IMR-90 (cell line): ENCODE results near the gene KRT10. TPM values are rescaled to one million over a fixed set of nuclear protein-coding genes. Genes with fewer than 3 reads are reported as not detected.

ENCODE experiments used
- ATAC-seq: fragments of 200-7000 bp; cut with Tn5 transposase; 2 replicates; pipeline ENCODE4 v1.9.1; 2020; ENCODE audit warnings: low read depth, mild to moderate bottlenecking, moderate library complexity
- BruUV-seq: library from RNA; stranded (reverse); fragments of 400-500 nt; replicated peaks from 2 replicates; lab custom pipeline; 2021; lab: Mats Ljungman, UMichigan
- CTCF ChIA-PET: fragments of 300-600 bp; formaldehyde crosslinking; extraction: SDS; loops from one replicate; lab custom pipeline; 2021; ENCODE audit warnings: antibody characterized with exemption; lab: Yijun Ruan, JAX
- POLR2A ChIA-PET: fragments of 300-600 bp; sonication (Branson Sonifier 250); formaldehyde crosslinking; loops from one replicate; lab custom pipeline; 2022; ENCODE audit warnings: antibody characterized with exemption; ENCODE audit not compliant: unreplicated experiment; lab: Charles Lee
- DNase-seq: peaks from one replicate; pipeline ENCODE4 v3.0.0; 2013
- H2AFZ ChIP-seq: replicated peaks from 2 replicates; pipeline ENCODE3; 2013; ENCODE audit warnings: low read length, mild to moderate bottlenecking; ENCODE audit not compliant: poor library complexity
- H2AK5ac ChIP-seq: 2 replicates; pipeline ENCODE4 v1.6.1; 2013; ENCODE audit warnings: low read depth, low read length, inconsistent platforms
- H2AK9ac ChIP-seq: replicated peaks from 2 replicates; pipeline ENCODE3; 2013; ENCODE audit warnings: mild to moderate bottlenecking, low read depth, low read length, moderate library complexity; ENCODE audit not compliant: poor library complexity
- H2BK120ac ChIP-seq: 2 replicates; pipeline ENCODE4 v1.6.1; 2013; ENCODE audit warnings: low read depth, low read length, inconsistent platforms
- H2BK15ac ChIP-seq: 3 replicates; pipeline ENCODE4 v1.6.1; 2013; ENCODE audit warnings: low read depth, low read length, inconsistent platforms
- H2BK20ac ChIP-seq: 2 replicates; pipeline ENCODE4 v1.6.1; 2013; ENCODE audit warnings: low read depth, mild to moderate bottlenecking, inconsistent platforms, low read length, moderate library complexity
- H2BK5ac ChIP-seq: 2 replicates; pipeline ENCODE4 v1.6.1; 2013; ENCODE audit warnings: mild to moderate bottlenecking, low read depth, low read length, inconsistent platforms; ENCODE audit not compliant: poor library complexity, severe bottlenecking
- H3K14ac ChIP-seq: replicated peaks from 2 replicates; pipeline ENCODE4 v1.6.1; 2013; ENCODE audit warnings: low read depth, low read length, inconsistent platforms
- H3K18ac ChIP-seq: 2 replicates; pipeline ENCODE4 v1.6.1; 2013; ENCODE audit warnings: low read depth, low read length, control low read depth
- H3K23ac ChIP-seq: 2 replicates; pipeline ENCODE4 v1.6.1; 2013; ENCODE audit warnings: low read depth, low read length, inconsistent platforms
- H3K27ac ChIP-seq: 2 replicates; pipeline ENCODE4 v1.5.1; 2013; ENCODE audit warnings: mild to moderate bottlenecking, control low read depth, low read length; ENCODE audit not compliant: insufficient read depth
- H3K27me3 ChIP-seq: 2 replicates; pipeline ENCODE4 v1.6.1; 2013; ENCODE audit warnings: low read length; ENCODE audit not compliant: control insufficient read depth, insufficient read depth
- H3K36me3 ChIP-seq: 2 replicates; pipeline ENCODE4 v1.6.1; 2013; ENCODE audit warnings: low read length, mixed read lengths; ENCODE audit not compliant: control insufficient read depth, insufficient read depth
- H3K4ac ChIP-seq: 2 replicates; pipeline ENCODE4 v1.6.1; 2013; ENCODE audit warnings: low read depth, low read length, inconsistent platforms
- H3K4me1 ChIP-seq: 2 replicates; pipeline ENCODE4 v1.6.1; 2013; ENCODE audit warnings: low read length, mixed read lengths; ENCODE audit not compliant: control insufficient read depth, insufficient read depth
- H3K4me2 ChIP-seq: 2 replicates; pipeline ENCODE4 v1.6.1; 2013; ENCODE audit warnings: low read depth, mild to moderate bottlenecking, control low read depth, low read length, moderate library complexity
- H3K4me3 ChIP-seq: 2 replicates; pipeline ENCODE4 v1.5.1; 2013; ENCODE audit warnings: low read depth, mild to moderate bottlenecking, control low read depth, low read length, moderate library complexity; ENCODE audit not compliant: insufficient read depth
- H3K56ac ChIP-seq: 2 replicates; pipeline ENCODE4 v1.6.1; 2013; ENCODE audit warnings: low read length, inconsistent platforms; ENCODE audit not compliant: insufficient read depth; ENCODE audit errors: extremely low read depth
- H3K79me1 ChIP-seq, 2 experiments: 2 replicates each; pipeline ENCODE4 v1.6.1; 2013; ENCODE audit warnings: low read length in 2 of 2, inconsistent platforms in 1 of 2, low read depth in 1 of 2
- H3K9ac ChIP-seq: 2 replicates; pipeline ENCODE4 v1.6.1; 2013; ENCODE audit warnings: low read depth, low read length, control low read depth
- H3K9me1 ChIP-seq: 2 replicates; pipeline ENCODE4 v1.6.1; 2013; ENCODE audit warnings: low read length, inconsistent platforms; ENCODE audit not compliant: insufficient read depth
- H3K9me3 ChIP-seq: 2 replicates; pipeline ENCODE4 v1.6.1; 2013; ENCODE audit warnings: low read length; ENCODE audit not compliant: control insufficient read depth, insufficient read depth
- H4K20me1 ChIP-seq: 2 replicates; pipeline ENCODE4 v1.6.1; 2013; ENCODE audit warnings: low read length, inconsistent platforms; ENCODE audit not compliant: insufficient read depth
- H4K5ac ChIP-seq: 2 replicates; pipeline ENCODE4 v1.6.1; 2013; ENCODE audit warnings: mild to moderate bottlenecking, low read depth, low read length, control low read depth
- H4K8ac ChIP-seq, 2 experiments: 2 replicates each; pipeline ENCODE4 v1.6.1; 2013; ENCODE audit warnings: low read depth in 2 of 2, low read length in 2 of 2, control low read depth in 1 of 2, inconsistent platforms in 1 of 2
- H4K91ac ChIP-seq: 2 replicates; pipeline ENCODE4 v1.6.1; 2013; ENCODE audit warnings: low read depth, low read length, inconsistent platforms; ENCODE audit not compliant: insufficient read depth
- CHD1 ChIP-seq: IDR thresholded peaks from 2 replicates; pipeline ENCODE4 v1.6.1; 2012; ENCODE audit warnings: low read depth, low read length, improper control_type of control experiment
- FOS ChIP-seq: fragments of 150-350 bp; IDR thresholded peaks from 2 replicates; pipeline ENCODE4 v1.6.1; 2016; ENCODE audit warnings: low read depth, low read length
- MXI1 ChIP-seq: IDR thresholded peaks from 2 replicates; pipeline ENCODE4 v1.6.1; 2012; ENCODE audit warnings: low read depth, mild to moderate bottlenecking, low read length, moderate library complexity, borderline replicate concordance
- NFE2L2 ChIP-seq: fragments of 150-350 bp; IDR thresholded peaks from 2 replicates; pipeline ENCODE4 v1.6.1; 2016; ENCODE audit warnings: low read depth, mild to moderate bottlenecking, low read length
- RFX5 ChIP-seq: IDR thresholded peaks from 2 replicates; pipeline ENCODE4 v1.8.0; 2012; ENCODE audit warnings: low read depth, mild to moderate bottlenecking, low read length, moderate library complexity
- WGBS, 2 experiments: methylation state at CpG; one replicate each; pipeline versions ENCODE4 v1.1.5 to v1.1.7; 2013; ENCODE audit warnings: missing lambda C conversion rate in 2 of 2; ENCODE audit not compliant: insufficient read length in 1 of 2; ENCODE audit errors: extremely low coverage in 2 of 2; 5-methylcytosine and 5-hydroxymethylcytosine counted together
- dilution Hi-C: fragments of 300-500 bp; cut with HindIII; formaldehyde crosslinking; loops from one replicate; pipeline ENCODE4 v1.14.3; 2018; ENCODE audit warnings: low sequenced_read_pairs; ENCODE audit not compliant: unreplicated experiment
- in situ Hi-C: fragments of 300-500 bp; cut with MboI; formaldehyde crosslinking; loops from 3 replicates; pipeline ENCODE4 v1.14.3; 2019; ENCODE audit warnings: low sequenced_read_pairs, inconsistent platforms, mixed read lengths
- intact Hi-C: fragments of 100-400 bp; cut with micrococcal nuclease; formaldehyde crosslinking; loops from 2 replicates; pipeline ENCODE4 v1.10.0; 2022
- polyA plus RNA-seq, 3 experiments: library from polyadenylated mRNA; depleted of rRNA; stranded (reverse); fragments of >200 nt; gene quantifications; 2 replicates each; pipeline ENCODE4 v1.2.3, GENCODE V29; 2012; ENCODE audit warnings: low replicate concordance in 1 of 3
- total RNA-seq: library from RNA; depleted of rRNA; stranded (reverse); fragments of >200 nt; gene quantifications from 2 replicates; pipeline ENCODE4 v1.2.3, GENCODE V29; 2012

Gene KRT10
- total and polyA plus RNA-seq, 2 of the 4 experiments (the other 2 are of a cell fraction), result 0.18 to 18.3 TPM

- TF ChIP-seq CHD1, result no peak
Observed at GRCh38 chr17:40854175-40854814, 31.9 kb upstream of the KRT10 start (continued).

- dilution Hi-C loops, result no loop called here
- CTCF ChIA-PET, result interaction anchor here (1.1 to 1.2 kb wide), 2 partner anchors 22 to 796 kb away, joined by 3 read pairs; no protein-coding TSS in a partner anchor
Observed at GRCh38 chr17:40852364-40852763, 29.9 kb upstream of the KRT10 start.

More at GRCh38 chr17:40852364-40852763, 29.9 kb upstream of the KRT10 start:
- no TSS peak for BruUV-seq
- in situ Hi-C loops, result no loop called here
- no peak for ATAC-seq
- Histone ChIP-seq H4K5ac (peak overlapping the region; percentile 61; the same call in 1 of the 2 replicates), H3K27ac (no peak overlapping the region), H2BK20ac (peak overlapping the region; percentile 61; the same call in 1 of the 2 replicates), H2BK5ac (peak overlapping the region; percentile 42), H3K4me1 (peaks cover 16% of the 10 kb centered on the region), H3K4ac (peak overlapping the region; percentile 33; the same call in 1 of the 2 replicates), H2AK9ac (no peak overlapping the region), H3K56ac (no peak overlapping the region; the same call in 1 of the 2 replicates), H3K14ac (0 out of 2 replicates have a peak overlapping the region, but pooled peaks have one; percentile 17), H2AK5ac (0 out of 2 replicates have a peak overlapping the region, but pooled peaks have one; percentile 2), H3K9ac (no peak overlapping the region), H4K8ac (0 out of 4 replicates have a peak overlapping the region, but pooled peaks have one; percentile 12 to 24), H2AFZ (no peak overlapping the region), H2BK120ac (peak overlapping the region; percentile 87), H3K36me3 (no peaks in the 10 kb centered on the region), H2BK15ac (peak overlapping the region; percentile 72), H3K23ac (0 out of 2 replicates have a peak overlapping the region, but pooled peaks have one; percentile 68), H3K9me3 (no peaks in the 10 kb centered on the region), H3K4me3 (no peak overlapping the region), H4K91ac (no peak overlapping the region), H3K18ac (peak overlapping the region; percentile 95; the same call in 1 of the 2 replicates), H3K79me1 (peaks cover 0 to 4% of the 10 kb centered on the region in 2 experiments; a peak in 1 of 4 replicates), H3K27me3 (no peaks in the 10 kb centered on the region), H3K4me2 (no peak overlapping the region), H3K9me1 (no peaks in the 10 kb centered on the region), H4K20me1 (no peaks in the 10 kb centered on the region)
- intact Hi-C loops, result no loop called here
- WGBS, 2 experiments, result no CpG with 5 or more reads among the region's 1 CpG
- POLR2A ChIA-PET, result no interaction called here
- DNase-seq, result no peak
- TF ChIP-seq RFX5, result no peak
- no peak for TF ChIP-seq NFE2L2
- no peak for TF ChIP-seq CHD1
- TF ChIP-seq MXI1, result no peak
- no peak for TF ChIP-seq FOS
